GM12864 (cell line): ENCODE data around the gene TRIM27.
A peak's percentile ranks its signal among the peaks of the same experiment; 100 is the strongest.

Experiments
- DNase-seq: peaks from one replicate; pipeline ENCODE4 v3.0.0-alpha.2; 2011; ENCODE audit warnings: low read depth
- H3K4me3 ChIP-seq: 2 replicates; pipeline ENCODE4 v1.5.1; 2011; ENCODE audit warnings: mild to moderate bottlenecking, low read depth, low read length, control low read depth
- TF ChIP-seq, protein P1 (sequence below): IDR thresholded peaks from 2 replicates; pipeline ENCODE4 v1.5.1; 2011; ENCODE audit warnings: low read depth, mild to moderate bottlenecking, moderate library complexity, low read length, control low read depth, inconsistent platforms; ENCODE audit errors: missing control alignments

The TRIM27 gene

DNA sequence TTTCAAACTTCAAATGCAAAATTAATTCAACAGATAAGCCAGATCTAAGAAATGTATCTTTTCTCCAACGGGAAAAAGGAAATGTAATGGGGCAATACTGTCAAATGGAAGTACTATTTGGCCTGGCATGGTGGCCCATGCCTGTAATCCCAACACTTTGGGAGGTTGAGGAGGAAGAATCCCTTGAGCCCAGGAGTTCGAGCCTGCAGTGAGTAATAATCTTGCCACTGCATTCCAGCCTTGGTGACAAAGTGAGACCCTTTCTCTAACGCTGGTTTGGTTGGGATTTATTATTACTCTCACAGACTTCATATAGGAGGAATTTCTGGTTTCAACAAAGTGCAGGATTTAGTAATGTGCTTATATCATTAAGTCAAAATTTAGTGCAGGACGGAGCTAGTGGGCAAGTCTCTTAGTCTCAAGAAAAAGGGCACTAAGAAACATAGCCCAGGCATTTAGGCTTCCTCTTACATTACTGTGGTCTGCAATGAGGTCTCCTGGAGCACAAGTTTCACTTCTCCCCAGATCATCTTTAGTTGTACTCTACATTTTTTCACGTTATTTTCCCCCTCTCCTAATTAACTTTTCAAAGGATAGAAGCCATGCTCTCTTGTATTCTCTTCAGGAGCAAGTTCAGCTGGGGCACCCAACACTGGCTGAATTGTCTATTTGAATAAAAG is 23.1 kb downstream of the TRIM27 start:
- no peak for DNase-seq
- H3K4me3 ChIP-seq = no peak overlapping the region
- TF ChIP-seq, protein P1, sequence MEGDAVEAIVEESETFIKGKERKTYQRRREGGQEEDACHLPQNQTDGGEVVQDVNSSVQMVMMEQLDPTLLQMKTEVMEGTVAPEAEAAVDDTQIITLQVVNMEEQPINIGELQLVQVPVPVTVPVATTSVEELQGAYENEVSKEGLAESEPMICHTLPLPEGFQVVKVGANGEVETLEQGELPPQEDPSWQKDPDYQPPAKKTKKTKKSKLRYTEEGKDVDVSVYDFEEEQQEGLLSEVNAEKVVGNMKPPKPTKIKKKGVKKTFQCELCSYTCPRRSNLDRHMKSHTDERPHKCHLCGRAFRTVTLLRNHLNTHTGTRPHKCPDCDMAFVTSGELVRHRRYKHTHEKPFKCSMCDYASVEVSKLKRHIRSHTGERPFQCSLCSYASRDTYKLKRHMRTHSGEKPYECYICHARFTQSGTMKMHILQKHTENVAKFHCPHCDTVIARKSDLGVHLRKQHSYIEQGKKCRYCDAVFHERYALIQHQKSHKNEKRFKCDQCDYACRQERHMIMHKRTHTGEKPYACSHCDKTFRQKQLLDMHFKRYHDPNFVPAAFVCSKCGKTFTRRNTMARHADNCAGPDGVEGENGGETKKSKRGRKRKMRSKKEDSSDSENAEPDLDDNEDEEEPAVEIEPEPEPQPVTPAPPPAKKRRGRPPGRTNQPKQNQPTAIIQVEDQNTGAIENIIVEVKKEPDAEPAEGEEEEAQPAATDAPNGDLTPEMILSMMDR = no peak

DNA sequence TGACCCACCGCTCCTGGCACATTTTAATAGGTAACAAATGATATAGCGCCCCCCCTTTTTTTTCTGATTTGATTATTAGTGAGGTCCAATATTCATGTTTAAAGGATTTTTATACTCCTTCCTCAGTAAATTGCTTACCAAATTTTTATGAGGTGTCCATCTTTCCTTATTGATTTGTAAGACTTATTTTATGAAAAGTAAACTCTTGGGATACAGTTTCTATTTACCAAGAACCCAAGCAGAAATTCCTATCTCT is 25.1 kb downstream of the TRIM27 start:
- DNase-seq = no peak
- H3K4me3 ChIP-seq = no peak overlapping the region
- TF ChIP-seq, protein P1 = no peak

DNA sequence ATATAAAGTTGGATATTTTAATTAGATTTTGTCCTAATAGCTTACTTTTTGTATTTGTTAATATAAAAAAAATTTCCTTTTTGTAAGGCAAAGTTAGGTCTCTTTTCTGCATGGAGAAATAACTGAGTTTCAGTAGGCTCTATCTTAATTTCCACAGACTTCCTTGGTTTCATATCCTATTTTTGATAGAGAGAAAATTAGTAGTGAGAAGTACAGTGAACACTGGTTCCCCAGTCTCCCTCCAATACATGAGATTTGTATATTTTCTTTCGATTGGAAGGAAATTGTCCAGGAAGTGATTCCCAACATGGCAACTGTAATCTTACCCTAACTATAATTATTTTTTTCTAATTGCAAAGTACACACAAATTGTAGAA is 26.4 kb downstream of the TRIM27 start:
- DNase-seq = no peak
- H3K4me3 ChIP-seq = peak overlapping the region; percentile 96; the same call in 1 of the 2 replicates
- TF ChIP-seq, protein P1 = no peak

- H3K4me3 ChIP-seq = peak overlapping the region; percentile 96
- no peak for DNase-seq
- TF ChIP-seq, protein P1 = peak; percentile 28
Measured at GRCh38 chr6:28896505-28897368, 27.0 kb downstream of the TRIM27 start.

- peak overlapping the region; percentile 96 for H3K4me3 ChIP-seq
- TF ChIP-seq, protein P1 = no peak
- DNase-seq = peak; percentile 90
Measured at GRCh38 chr6:28895131-28895812, 28.5 kb downstream of the TRIM27 start.

GRCh38 chr6:28893172-28893799 is 30.5 kb downstream of the TRIM27 start:
- DNase-seq = no peak
- TF ChIP-seq, protein P1 = no peak
- no peak overlapping the region for H3K4me3 ChIP-seq
